Measurements from ENCODE around the gene KRT73.

Gene KRT73

GRCh38 chr12:52575256-52575655 is 43.1 kb downstream of the KRT73 start:
- DNase-seq (ENCODE audit: low read depth): no peak
- H3K4me3 ChIP-seq (ENCODE audit: control insufficient read depth, low read depth, low read length): no peak overlapping the region
- no peak for TF ChIP-seq CTCF (IDR thresholded peaks at IDR 0.05; ENCODE audit: control insufficient read depth, insufficient read depth, low read depth, low read length, missing control alignments)

GRCh38 chr12:52573743-52574142 is 44.6 kb downstream of the KRT73 start, which contains the start of gene KRT74:
KRT74 (minus strand) TSS chr12:52573843; CDS start chr12:52573777, 66 bp downstream.
- H3K4me3 ChIP-seq (ENCODE audit: control insufficient read depth, low read depth, low read length): no peak within 1 kb of the TSS
- no peak for DNase-seq (ENCODE audit: low read depth)
- TF ChIP-seq CTCF (IDR thresholded peaks at IDR 0.05; ENCODE audit: control insufficient read depth, insufficient read depth, low read depth, low read length, missing control alignments): no peak

GRCh38 chr12:52573306-52573705 is 45.1 kb downstream of the KRT73 start:
- no peak for DNase-seq (ENCODE audit: low read depth)
- no peak for TF ChIP-seq CTCF (IDR thresholded peaks at IDR 0.05; ENCODE audit: control insufficient read depth, insufficient read depth, low read depth, low read length, missing control alignments)
- H3K4me3 ChIP-seq (ENCODE audit: control insufficient read depth, low read depth, low read length): no peak overlapping the region

- no peak overlapping the region for H3K4me3 ChIP-seq (ENCODE audit: control insufficient read depth, low read depth, low read length)
- DNase-seq (ENCODE audit: low read depth): no peak
- TF ChIP-seq CTCF (IDR thresholded peaks at IDR 0.05; ENCODE audit: control insufficient read depth, insufficient read depth, low read depth, low read length, missing control alignments): no peak
Measured at GRCh38 chr12:52570511-52570910, 47.8 kb downstream of the KRT73 start.

- TF ChIP-seq CTCF (IDR thresholded peaks at IDR 0.05; ENCODE audit: control insufficient read depth, insufficient read depth, low read depth, low read length, missing control alignments): no peak
- no peak for DNase-seq (ENCODE audit: low read depth)
- no peak overlapping the region for H3K4me3 ChIP-seq (ENCODE audit: control insufficient read depth, low read depth, low read length)
Measured at GRCh38 chr12:52568111-52568510, 50.2 kb downstream of the KRT73 start.

GRCh38 chr12:52566847-52567291 is 51.5 kb downstream of the KRT73 start:
- no peak overlapping the region for H3K4me3 ChIP-seq (ENCODE audit: control insufficient read depth, low read depth, low read length)
- no peak for TF ChIP-seq CTCF (IDR thresholded peaks at IDR 0.05; ENCODE audit: control insufficient read depth, insufficient read depth, low read depth, low read length, missing control alignments)
- no peak for DNase-seq (ENCODE audit: low read depth)

GRCh38 chr12:52564582-52564981 is 53.8 kb downstream of the KRT73 start:
- no peak for TF ChIP-seq CTCF (IDR thresholded peaks at IDR 0.05; ENCODE audit: control insufficient read depth, insufficient read depth, low read depth, low read length, missing control alignments)
- H3K4me3 ChIP-seq (ENCODE audit: control insufficient read depth, low read depth, low read length): no peak overlapping the region
- no peak for DNase-seq (ENCODE audit: low read depth)

Measured in AG09309 (cell line).